A673 (cell line): ENCODE data around the gene MYL2. TPM values are rescaled to one million over a fixed set of nuclear protein-coding genes. Genes with fewer than 3 reads are reported as not detected.

Experiments
- BruUV-seq: library from RNA; stranded (reverse); fragments of 400-500 nt; replicated peaks from 2 replicates; lab custom pipeline; 2021; lab: Mats Ljungman, UMichigan
- CTCF ChIA-PET: fragments of 300-600 bp; sonication (Branson Sonifier 250); formaldehyde crosslinking; loops from one replicate; lab custom pipeline; 2022; ENCODE audit warnings: antibody characterized with exemption; lab: Charles Lee
- POLR2A ChIA-PET: fragments of 300-600 bp; sonication (Branson Sonifier 250); formaldehyde crosslinking; loops from one replicate; lab custom pipeline; 2022; ENCODE audit warnings: antibody characterized with exemption; ENCODE audit not compliant: low non-redundant PET; lab: Charles Lee
- DNase-seq: peaks from one replicate; pipeline ENCODE4 v3.0.0-alpha.2; 2015; ENCODE audit warnings: low spot score
- H3K27ac ChIP-seq: fragments of 200-600 bp; sonication (generic); 2 replicates; pipeline ENCODE4 v1.5.1; 2016; ENCODE audit warnings: mixed run types, low read depth, mild to moderate bottlenecking, mixed read lengths, antibody characterized with exemption, low read length; ENCODE audit not compliant: poor library complexity, severe bottlenecking
- H3K27me3 ChIP-seq: fragments of 200-600 bp; sonication (generic); replicated peaks from 2 replicates; pipeline ENCODE4 v1.6.1; 2017; ENCODE audit warnings: mixed run types, low read depth, mild to moderate bottlenecking, mixed read lengths, antibody characterized with exemption, low read length; ENCODE audit not compliant: insufficient read depth, poor library complexity
- H3K36me3 ChIP-seq: fragments of 200-600 bp; sonication (generic); 2 replicates; pipeline ENCODE4 v1.6.1; 2016; ENCODE audit warnings: mixed run types, mild to moderate bottlenecking, mixed read lengths, antibody characterized with exemption, low read length; ENCODE audit not compliant: insufficient read depth, poor library complexity, severe bottlenecking
- H3K4me1 ChIP-seq: fragments of 200-600 bp; sonication (generic); 2 replicates; pipeline ENCODE4 v1.6.1; 2017; ENCODE audit warnings: mixed run types, mild to moderate bottlenecking, mixed read lengths, antibody characterized with exemption, low read length; ENCODE audit not compliant: insufficient read depth, poor library complexity, severe bottlenecking
- H3K4me3 ChIP-seq: fragments of 200-600 bp; sonication (generic); 2 replicates; pipeline ENCODE4 v1.5.1; 2016; ENCODE audit warnings: low read depth, mixed run types, mild to moderate bottlenecking, mixed read lengths, low read length; ENCODE audit not compliant: poor library complexity, severe bottlenecking
- H3K9me3 ChIP-seq: fragments of 200-600 bp; sonication (generic); 2 replicates; pipeline ENCODE4 v1.6.1; 2016; ENCODE audit warnings: mixed run types, low read depth, mild to moderate bottlenecking, mixed read lengths, antibody characterized with exemption, low read length; ENCODE audit not compliant: poor library complexity, severe bottlenecking
- EZH2 ChIP-seq: fragments of 200-600 bp; sonication (generic); IDR thresholded peaks from 2 replicates; pipeline ENCODE4 v1.6.1; 2017; ENCODE audit warnings: borderline replicate concordance, low read depth, mild to moderate bottlenecking, mixed read lengths, antibody characterized with exemption, low read length; ENCODE audit not compliant: poor library complexity, severe bottlenecking
- intact Hi-C: fragments of 100-400 bp; cut with micrococcal nuclease; formaldehyde crosslinking; loops from one replicate; pipeline ENCODE4 v1.10.0; 2022; ENCODE audit not compliant: unreplicated experiment
- total RNA-seq: library from RNA; stranded (reverse); gene quantifications from 2 replicates; pipeline ENCODE4 v1.2.3, GENCODE V29; 2021
- TF ChIP-seq, protein P1 (sequence below): fragments of 300-800, 200-600 bp; sonication (generic); conservative IDR thresholded peaks from 2 replicates; pipeline ENCODE4 v1.5.1; 2017; ENCODE audit warnings: low read depth, mild to moderate bottlenecking, antibody characterized with exemption, low read length, moderate library complexity, mixed read lengths

MYL2 gene
- total RNA-seq, 1 experiment from 2014 or later = not detected

DNA sequence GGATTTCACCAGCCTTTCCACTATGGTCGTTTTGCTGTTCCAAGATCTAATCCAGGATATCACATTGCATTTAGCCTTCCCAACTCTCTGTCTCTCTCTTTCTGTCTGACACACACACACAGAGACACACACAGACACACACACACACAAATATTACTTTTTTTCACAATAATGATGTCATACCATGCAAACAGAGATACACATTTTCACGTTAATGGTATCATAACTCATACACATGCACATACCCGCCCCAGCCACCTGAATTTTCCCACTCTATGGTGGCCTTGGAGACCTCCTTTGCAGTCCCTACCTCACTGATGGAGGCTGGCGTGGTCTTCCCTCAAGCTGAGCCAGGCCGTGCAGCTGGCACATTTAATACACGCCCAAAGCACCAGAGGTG lies 7.2 kb upstream of the MYL2 start:
- no peaks in the 10 kb centered on the region for H3K27me3 ChIP-seq
- intact Hi-C loops = no loop called here
- CTCF ChIA-PET = no interaction called here
- TF ChIP-seq, protein P1, sequence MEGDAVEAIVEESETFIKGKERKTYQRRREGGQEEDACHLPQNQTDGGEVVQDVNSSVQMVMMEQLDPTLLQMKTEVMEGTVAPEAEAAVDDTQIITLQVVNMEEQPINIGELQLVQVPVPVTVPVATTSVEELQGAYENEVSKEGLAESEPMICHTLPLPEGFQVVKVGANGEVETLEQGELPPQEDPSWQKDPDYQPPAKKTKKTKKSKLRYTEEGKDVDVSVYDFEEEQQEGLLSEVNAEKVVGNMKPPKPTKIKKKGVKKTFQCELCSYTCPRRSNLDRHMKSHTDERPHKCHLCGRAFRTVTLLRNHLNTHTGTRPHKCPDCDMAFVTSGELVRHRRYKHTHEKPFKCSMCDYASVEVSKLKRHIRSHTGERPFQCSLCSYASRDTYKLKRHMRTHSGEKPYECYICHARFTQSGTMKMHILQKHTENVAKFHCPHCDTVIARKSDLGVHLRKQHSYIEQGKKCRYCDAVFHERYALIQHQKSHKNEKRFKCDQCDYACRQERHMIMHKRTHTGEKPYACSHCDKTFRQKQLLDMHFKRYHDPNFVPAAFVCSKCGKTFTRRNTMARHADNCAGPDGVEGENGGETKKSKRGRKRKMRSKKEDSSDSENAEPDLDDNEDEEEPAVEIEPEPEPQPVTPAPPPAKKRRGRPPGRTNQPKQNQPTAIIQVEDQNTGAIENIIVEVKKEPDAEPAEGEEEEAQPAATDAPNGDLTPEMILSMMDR = no peak
- TF ChIP-seq EZH2 = no peak
- DNase-seq = no peak
- no peak overlapping the region for H3K4me3 ChIP-seq
- H3K4me1 ChIP-seq = no peaks in the 10 kb centered on the region
- no TSS peak for BruUV-seq
- H3K36me3 ChIP-seq = no peaks in the 10 kb centered on the region
- no peak overlapping the region for H3K27ac ChIP-seq
- POLR2A ChIA-PET = no interaction called here
- H3K9me3 ChIP-seq = no peaks in the 10 kb centered on the region

DNA sequence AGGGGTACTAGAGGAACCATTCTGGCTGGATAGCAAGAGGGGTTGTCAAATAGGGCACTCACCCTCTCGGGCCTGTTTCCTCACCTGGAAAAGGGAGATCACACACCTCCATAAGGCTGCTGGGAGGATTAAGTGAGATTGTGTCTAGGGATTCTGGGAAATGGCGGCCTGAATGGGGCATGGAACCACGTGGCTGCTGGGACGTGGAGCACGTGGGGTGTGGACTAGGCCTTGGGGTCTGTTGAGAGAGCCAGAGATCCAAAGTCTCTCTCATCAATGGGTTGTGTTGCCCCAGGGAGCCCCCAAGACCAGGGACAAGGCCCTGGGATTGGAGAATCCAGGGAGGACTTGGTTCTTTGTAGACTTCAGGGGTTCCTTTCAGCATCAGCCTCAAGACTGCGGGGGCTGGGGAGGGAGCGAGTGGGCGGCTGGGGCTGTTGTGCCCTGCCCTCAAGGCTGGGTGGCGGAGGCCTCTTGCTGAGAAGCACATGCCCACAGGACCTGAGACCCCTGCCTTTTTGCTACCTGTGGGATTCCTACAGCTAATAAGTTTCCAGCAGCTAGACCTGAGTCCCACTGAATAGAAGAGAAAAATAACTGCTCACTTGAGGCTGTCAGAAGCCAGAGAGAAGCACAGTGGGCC lies 3.4 kb upstream of the MYL2 start:
- DNase-seq = no peak
- no peaks in the 10 kb centered on the region for H3K27me3 ChIP-seq
- intact Hi-C loops = no loop called here
- BruUV-seq = no TSS peak
- no peak overlapping the region for H3K27ac ChIP-seq
- CTCF ChIA-PET = no interaction called here
- no peak overlapping the region for H3K4me3 ChIP-seq
- TF ChIP-seq, protein P1 = no peak
- no peak for TF ChIP-seq EZH2
- no peaks in the 10 kb centered on the region for H3K9me3 ChIP-seq
- no peaks in the 10 kb centered on the region for H3K36me3 ChIP-seq
- POLR2A ChIA-PET = no interaction called here
- H3K4me1 ChIP-seq = no peaks in the 10 kb centered on the region

DNA sequence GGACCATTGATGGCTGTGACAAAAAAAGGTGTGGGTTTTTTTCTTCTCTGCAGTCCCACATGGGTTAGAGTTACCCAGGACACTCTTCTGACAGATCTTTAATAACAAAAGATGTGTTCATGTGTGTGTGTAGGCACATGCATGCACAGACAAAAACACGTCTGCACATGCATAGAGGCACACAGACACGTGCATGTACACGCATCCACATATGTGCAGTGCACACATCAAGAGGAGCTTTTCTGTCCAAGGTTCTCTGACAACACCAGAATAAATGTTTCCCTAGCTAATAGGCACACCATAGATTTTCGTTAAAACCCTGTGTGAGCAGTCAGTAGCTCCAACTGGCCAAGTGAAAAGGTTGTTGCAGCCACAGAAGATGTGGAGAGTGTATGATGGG lies 2.8 kb upstream of the MYL2 start:
- BruUV-seq = no TSS peak
- H3K4me1 ChIP-seq = no peaks in the 10 kb centered on the region
- ChIA-PET CTCF (no interaction called here), POLR2A (interaction anchor here (0.6 kb wide), 1 partner anchor 287 kb away, joined by 3 read pairs; no protein-coding TSS in a partner anchor)
- H3K27me3 ChIP-seq = no peaks in the 10 kb centered on the region
- no peaks in the 10 kb centered on the region for H3K36me3 ChIP-seq
- H3K27ac ChIP-seq = no peak overlapping the region
- no peak for DNase-seq
- no peaks in the 10 kb centered on the region for H3K9me3 ChIP-seq
- H3K4me3 ChIP-seq = no peak overlapping the region
- intact Hi-C loops = no loop called here
- TF ChIP-seq, protein P1 = no peak
